GM12865 (cell line): ENCODE data around the gene KIT.

ENCODE experiments used
- DNase-seq: peaks from one replicate; pipeline ENCODE4 v3.0.0; 2010; ENCODE audit warnings: low read depth
- H3K4me3 ChIP-seq: 2 replicates; pipeline ENCODE4 v1.5.1; 2011; ENCODE audit warnings: mild to moderate bottlenecking, low read depth, low read length, control low read depth
- TF ChIP-seq, protein P1 (sequence below): IDR thresholded peaks from 2 replicates; pipeline ENCODE4 v1.5.1; 2011; ENCODE audit warnings: low read length, control low read depth, low read depth, inconsistent platforms; ENCODE audit not compliant: insufficient read depth; ENCODE audit errors: missing control alignments

The KIT gene

GRCh38 chr4:54780149-54780495, 122.4 kb downstream of the KIT start:
- no peak for DNase-seq

GRCh38 chr4:54781756-54782155, 124.0 kb downstream of the KIT start:
- TF ChIP-seq, protein P1, sequence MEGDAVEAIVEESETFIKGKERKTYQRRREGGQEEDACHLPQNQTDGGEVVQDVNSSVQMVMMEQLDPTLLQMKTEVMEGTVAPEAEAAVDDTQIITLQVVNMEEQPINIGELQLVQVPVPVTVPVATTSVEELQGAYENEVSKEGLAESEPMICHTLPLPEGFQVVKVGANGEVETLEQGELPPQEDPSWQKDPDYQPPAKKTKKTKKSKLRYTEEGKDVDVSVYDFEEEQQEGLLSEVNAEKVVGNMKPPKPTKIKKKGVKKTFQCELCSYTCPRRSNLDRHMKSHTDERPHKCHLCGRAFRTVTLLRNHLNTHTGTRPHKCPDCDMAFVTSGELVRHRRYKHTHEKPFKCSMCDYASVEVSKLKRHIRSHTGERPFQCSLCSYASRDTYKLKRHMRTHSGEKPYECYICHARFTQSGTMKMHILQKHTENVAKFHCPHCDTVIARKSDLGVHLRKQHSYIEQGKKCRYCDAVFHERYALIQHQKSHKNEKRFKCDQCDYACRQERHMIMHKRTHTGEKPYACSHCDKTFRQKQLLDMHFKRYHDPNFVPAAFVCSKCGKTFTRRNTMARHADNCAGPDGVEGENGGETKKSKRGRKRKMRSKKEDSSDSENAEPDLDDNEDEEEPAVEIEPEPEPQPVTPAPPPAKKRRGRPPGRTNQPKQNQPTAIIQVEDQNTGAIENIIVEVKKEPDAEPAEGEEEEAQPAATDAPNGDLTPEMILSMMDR, result no peak

More at GRCh38 chr4:54780149-54780495, 122.4 kb downstream of the KIT start:
- no peak overlapping the region for H3K4me3 ChIP-seq
- TF ChIP-seq, protein P1, result no peak

DNA sequence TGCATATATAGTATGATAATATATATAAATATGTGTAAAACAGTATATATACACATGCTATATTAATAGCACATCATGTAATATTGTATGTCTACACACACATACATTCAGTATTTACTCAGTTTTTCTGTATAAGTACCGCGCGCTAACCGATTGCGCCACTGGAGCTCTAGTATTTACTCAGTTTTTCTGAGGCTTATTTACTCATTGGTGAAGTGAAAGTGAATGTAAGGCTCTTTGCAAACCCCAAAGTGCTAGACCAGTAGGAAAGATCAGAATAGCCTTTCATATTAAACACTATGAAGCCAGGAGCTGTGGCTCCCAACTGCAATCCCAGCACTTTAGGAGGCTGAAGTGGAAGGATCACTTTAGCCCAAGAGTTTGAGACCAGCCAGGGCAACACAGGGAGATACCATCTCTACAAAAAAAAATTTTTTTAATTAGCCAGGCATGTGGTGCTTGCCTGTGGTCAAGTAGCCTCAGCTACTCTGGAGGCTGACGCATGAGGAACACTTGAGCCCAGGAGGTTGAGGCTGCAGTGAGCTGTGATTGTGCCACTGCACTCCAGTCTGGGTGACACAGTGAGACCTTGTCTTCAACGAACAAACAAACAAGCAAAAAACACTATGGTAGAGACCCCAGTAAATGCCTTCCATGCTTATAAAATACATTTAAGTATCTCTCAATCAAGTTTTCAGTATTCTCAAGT, 125.8 kb downstream of the KIT start:
- no peak for DNase-seq
- TF ChIP-seq, protein P1, result no peak
- H3K4me3 ChIP-seq, result no peak overlapping the region

More at GRCh38 chr4:54781756-54782155, 124.0 kb downstream of the KIT start:
- H3K4me3 ChIP-seq, result no peak overlapping the region
- DNase-seq, result no peak

DNA sequence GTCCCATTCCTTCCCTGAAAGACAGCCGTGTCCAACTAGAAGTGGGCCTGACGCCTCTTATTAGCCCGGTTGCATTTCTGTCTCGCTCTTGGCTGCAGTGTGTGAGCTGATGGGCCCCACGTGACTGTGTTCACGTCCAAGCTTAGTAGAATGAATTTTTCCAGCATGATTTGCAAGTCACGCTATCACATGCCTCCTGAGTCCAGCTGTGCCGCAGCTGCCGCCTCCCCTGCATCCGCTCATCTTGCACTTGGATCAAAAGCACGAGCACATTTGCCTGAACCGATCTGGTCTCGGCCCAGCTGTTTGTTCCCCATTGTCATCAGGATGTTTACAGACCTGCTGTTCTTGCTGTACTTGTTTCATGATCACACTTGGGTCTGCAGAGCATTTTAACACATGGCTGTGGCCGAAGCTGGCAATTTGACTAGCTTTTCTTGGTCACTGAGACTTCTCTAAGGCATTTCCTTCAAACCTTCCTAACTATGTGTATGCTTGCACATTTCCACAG, 126.5 kb downstream of the KIT start:
- no peak overlapping the region for H3K4me3 ChIP-seq
- TF ChIP-seq, protein P1, result no peak
- DNase-seq, result peak; percentile 3
